Effector CD8-positive, alpha-beta T cell (primary cell): ENCODE data around the gene ST8SIA1.
"Not testable (repeated sequence)": the region's sequence is repeated elsewhere in the genome, so short reads cannot be mapped to it uniquely, and the experiment has no call there.

Experiments used
- DNase-seq: peaks from one replicate; lab custom pipeline; 2025; lab: John Stamatoyannopoulos, UW
- total RNA-seq, 4 experiments: gene quantifications; one replicate each; lab custom pipeline; 2026; lab: John Stamatoyannopoulos, UW

ST8SIA1 gene
- 19.4 to 43.8 (median 36.9) reads per million in 4 experiments for total RNA-seq

DNA sequence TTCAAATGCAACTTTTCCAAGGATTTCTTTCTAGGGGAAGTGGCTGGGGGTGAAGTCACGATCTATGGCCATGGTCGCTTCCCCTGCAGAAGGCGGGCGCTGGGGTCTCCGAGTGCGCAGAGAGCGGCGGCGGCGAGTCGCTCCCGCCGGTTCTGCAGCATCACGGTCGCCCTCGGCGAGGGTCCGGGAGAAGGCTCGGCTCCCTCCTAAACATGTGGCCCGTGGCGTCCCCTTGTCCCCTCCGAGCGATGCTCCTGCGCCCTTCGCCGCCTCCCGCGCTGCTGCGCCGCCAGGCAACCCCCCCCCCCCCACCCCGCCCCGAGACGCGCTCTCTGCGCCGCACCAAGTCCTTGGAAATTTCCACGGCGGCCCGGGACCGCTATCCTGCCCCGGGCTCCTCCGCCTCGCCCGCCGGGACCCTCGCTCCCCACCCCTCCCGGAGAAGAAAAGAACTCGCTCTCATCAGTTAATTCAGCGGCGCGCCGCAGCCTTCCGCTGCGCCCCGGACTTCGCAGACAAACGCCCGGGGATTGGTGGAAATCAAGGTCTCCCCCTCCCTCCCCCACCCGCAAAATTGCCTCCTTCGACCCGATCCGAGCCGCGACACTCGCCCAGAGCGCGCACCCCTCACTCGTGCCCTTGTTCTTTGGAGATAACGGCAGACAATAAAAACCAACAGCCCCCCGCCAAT, at the start of gene ST8SIA1:
Gene ST8SIA1, minus strand, starts transcription at position 298 of the 691 bp plus-strand sequence. CDS start 475 bp downstream, outside the sequence.
- DNase-seq, result no peak

- DNase-seq, result no peak
These were observed 45.5 kb upstream of the ST8SIA1 start for GRCh38 chr12:22380031-22380430.

- DNase-seq, result no peak
These were observed 43.4 kb upstream of the ST8SIA1 start for GRCh38 chr12:22377731-22378496.

DNA sequence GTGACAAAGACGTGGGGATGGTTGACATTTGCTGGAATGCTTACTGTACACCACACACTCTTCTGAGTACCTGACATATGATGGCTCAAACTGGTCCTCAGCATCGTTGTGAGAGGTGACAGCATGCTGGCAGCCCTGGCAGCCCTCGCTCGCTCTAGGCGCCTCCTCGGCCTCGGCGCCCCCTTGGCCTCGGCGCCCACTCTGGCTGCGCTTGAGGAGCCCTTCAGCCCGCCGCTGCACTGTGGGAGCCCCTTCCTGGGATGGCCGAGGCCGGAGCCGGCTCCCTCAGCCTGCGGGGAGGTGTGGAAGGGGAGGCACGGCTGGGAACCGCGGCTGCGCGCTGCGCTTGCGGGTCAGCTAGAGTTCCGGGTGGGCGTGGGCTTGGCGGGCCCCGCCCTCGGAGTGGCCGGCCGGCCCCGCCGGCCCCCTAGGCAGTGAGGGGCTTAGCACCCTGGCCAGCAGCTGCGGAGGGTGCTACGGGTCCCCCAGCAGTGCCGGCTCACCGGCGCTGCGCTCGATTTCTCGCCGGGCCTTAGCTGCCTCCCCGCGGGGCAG, 42.2 kb upstream of the ST8SIA1 start:
- not testable (repeated sequence) for DNase-seq

GRCh38 chr12:22374508-22374907, 40.0 kb upstream of the ST8SIA1 start:
- no peak for DNase-seq

DNA sequence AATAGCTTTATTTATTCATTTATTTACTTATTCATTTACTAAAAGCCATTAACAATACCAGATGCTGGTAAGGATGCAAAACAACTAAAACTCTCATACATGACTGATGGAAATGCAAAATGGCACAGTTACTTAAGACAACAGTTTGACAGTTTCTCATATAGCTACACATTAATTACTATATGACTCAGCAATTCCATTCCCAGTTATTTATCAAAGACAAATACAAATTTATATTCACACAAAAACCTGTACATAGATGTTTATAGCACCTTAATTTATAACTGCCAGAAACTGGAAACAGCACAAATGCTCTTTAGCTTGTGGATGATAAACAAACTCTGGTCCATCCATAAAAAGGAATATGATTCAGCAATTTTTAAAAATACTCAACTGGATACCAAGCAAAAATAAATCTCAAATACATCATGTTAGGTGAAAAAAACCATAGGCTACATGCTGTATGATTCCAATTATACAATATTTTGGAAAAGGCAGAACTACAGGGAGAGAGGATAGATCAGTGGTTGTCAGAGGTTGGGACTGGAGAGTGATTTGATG, 37.9 kb upstream of the ST8SIA1 start:
- DNase-seq, result no peak

DNA sequence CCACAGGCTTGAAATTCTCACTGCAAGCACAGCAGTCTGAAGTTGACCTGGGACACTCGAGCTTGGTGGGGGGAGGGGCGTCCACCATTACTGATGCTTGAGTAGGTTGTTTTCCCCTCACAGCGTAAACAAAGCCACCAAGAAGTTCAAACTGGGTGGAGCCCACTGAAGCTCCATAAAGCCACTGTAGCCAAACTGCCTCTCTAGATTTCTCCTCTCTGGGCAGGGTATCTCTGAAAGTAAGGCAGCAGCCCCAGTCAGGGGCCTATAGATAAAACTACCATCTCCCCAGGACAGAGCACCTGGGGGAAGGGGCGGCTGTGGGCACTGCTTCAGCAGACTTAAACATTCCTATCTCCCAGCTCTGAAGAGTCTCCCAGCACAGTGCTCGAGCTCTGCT, 31.7 kb upstream of the ST8SIA1 start:
- DNase-seq, result no peak

GRCh38 chr12:22361785-22362184, 27.3 kb upstream of the ST8SIA1 start:
- DNase-seq, result no peak

DNA sequence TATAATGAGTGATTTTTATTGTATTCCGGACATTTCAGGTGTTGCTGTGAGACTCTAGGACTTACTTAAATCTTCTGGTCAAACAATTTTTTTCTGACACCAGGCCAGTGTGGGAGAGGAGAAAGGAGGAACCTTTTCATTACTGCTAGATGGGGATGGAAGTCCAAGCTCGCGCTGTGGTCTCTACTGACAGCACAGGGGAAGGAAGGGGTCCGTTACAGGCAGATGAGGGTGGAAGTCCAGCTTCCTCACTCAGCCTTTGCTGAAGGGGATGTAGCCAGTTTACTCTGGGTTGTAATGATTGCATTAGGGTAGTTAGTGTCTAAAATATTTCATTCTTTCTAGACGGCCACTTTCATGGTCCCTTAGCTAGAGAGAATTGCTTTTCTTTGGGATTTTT, 26.3 kb upstream of the ST8SIA1 start:
- no peak for DNase-seq

DNA sequence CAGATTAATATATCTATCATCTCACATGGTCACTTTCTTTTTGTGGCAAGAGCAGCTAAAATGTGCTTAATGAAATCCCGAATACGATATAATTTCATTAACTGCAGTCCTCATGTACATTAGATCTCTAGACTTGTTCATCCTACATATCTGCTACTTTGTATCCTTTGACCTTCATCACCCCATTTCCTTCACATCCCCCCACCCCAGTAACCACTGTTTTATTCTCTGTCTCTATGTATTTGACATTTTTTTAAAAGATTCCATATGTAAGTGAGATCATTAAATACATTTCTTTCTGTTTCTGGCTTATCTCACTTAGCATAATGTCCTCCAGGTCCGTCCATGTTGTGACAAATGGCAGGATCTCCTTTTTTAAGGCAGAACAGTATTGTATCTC, 23.0 kb upstream of the ST8SIA1 start:
- no peak for DNase-seq

GRCh38 chr12:22356231-22356630, 21.7 kb upstream of the ST8SIA1 start:
- DNase-seq, result no peak

- DNase-seq, result no peak
These were observed 20.6 kb upstream of the ST8SIA1 start for GRCh38 chr12:22355011-22355580.

DNA sequence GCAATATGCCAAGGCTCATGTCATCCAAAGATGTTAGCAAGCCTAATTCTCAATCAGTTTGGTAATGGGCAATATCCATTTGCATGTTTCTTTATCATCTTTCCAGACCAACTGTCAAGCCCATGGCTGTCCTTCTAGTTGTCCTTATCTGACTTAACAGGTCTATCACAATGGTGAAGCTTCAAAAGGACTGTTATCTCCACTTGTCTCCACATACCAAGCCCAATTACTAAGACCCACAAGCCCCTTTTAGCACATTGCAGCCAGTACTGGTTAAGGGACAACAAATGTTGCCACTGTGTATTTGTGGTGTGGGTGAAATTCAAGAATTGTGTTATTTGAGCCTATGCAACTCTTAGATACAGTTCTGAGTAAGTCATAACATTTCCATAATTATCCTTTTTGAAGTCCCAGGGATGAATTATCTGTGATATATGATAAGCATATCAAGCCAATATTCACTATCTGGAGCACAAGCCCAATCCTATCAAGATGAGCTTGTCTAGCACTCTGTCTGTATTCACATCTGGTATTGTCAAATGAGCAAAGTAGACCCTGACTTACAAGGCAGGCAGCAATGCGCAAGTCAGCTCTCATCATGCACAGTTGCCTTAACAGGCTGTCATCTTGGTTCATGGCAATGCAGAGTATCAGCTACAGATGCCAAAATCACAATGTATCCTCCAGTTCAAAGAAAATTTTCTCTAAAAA, 19.3 kb upstream of the ST8SIA1 start:
- no peak for DNase-seq

DNA sequence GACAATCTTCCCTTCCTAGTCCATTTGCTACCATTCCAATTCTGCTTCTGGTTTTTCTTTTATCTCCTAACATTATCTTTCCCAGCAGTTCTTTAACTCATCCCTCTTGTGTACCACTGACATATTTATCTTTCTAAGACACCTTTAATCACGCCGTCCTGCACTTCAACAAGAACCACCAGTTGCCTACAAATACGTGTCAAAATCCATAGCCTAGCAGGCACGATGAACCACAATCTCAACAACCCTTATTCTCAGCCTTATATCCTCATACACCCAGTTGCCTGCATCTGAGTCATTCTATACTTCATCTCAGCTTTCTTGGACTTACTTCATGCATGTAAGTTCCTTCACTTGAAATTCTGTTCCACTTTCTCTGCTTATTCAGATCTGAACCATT, 16.4 kb upstream of the ST8SIA1 start:
- DNase-seq, result no peak

DNA sequence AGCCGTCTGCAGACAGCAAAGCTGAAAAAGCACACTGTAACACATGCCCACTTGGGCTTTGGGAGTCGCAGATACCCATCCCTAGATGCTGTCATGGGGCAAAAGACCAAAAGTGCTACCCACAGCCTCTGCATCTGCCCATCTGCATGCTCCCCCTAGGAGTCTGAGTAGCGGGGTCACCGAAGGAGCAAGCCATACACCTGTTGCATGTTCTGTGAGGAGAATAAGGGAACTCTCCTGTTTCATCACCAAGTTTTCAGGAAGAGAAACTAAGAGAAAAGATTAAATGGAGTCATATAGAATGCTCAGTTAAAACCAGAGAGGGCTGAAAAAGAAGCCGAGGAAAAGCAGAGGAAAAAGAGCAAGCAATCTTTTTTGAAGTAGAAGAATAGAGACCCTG, 13.7 kb upstream of the ST8SIA1 start:
- no peak for DNase-seq

- DNase-seq, result no peak
These were observed 5.6 kb upstream of the ST8SIA1 start for GRCh38 chr12:22340143-22340542.

DNA sequence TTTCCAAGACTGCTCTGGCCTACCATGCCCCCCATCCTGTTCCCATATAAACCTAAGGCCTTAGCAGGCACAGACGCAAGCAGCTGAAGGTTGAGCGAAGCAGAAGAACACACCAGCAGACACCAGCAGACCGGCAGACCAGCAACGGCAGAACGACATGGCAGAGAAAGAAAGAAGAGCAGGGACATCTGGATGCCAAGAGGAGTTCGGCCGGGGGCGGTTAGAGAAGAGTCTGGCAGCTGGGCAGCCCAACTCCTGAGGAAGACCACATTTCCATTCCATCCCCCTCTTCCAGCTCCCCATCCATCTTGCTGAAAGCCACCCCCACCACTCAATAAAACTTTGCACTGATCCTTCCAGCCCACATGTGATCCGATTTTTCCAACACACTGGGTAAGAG, 5.2 kb upstream of the ST8SIA1 start:
- DNase-seq, result no peak

GRCh38 chr12:22335794-22336166, 1.3 kb upstream of the ST8SIA1 start:
- no peak for DNase-seq

DNA sequence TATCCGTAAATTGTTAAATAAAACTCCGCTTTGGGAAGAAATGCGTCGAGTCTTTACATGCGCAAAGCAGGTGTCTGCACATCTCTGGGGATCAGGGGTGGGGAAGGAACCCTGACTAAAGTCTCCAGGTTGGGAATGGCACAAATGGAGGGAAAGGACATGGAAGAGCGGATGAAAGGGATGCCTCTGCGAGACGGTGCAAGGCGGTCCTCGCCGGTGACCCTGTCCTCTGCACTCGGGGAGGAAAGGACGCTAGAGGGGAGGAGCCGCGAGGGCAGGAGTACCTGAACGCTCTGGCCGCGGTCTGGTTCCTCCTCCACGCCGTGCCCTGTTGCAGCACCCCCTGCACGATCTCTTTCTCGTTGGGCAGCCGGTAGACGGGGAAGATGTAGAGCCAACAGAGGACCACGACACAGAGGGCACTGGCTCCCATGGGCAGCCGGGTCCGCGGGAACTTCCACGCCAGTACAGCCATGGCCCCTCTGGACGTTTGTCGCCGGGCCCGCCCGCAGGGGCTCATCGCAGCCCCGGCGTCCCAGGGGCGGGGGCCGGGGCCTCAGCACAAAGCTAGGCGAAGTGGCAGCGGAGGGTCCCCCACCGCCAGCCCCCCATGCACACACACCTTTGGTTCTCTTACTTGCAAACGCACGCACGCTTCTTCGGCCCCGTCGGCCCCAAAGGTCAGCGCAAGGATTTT, 646 bp downstream of the ST8SIA1 start:
- no peak for DNase-seq

DNA sequence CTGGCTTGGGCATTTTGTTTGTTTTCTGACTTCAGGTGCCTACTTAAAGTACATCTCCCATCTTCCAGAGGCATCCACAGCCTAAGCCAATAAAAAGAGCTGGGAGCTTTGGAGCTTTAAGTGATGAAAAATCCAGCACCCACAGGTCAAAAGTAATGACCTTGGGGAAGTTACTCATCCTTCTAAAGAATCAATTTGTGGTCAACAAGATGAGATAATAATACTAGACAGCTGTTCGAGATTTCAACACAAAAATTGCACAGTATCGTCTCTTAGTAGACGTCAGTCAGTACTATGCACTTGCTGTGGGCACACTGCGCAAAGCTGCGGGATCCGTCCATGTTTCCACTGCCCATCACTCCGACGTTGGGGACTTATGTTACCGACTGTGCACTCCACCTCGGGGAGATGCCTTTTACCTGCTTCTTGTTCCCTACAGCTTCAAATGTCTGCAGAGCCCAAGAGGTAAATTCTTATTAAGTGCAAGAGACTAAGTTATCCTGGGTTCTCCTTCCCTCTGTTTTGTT, 1.3 kb downstream of the ST8SIA1 start:
- DNase-seq, result no peak

DNA sequence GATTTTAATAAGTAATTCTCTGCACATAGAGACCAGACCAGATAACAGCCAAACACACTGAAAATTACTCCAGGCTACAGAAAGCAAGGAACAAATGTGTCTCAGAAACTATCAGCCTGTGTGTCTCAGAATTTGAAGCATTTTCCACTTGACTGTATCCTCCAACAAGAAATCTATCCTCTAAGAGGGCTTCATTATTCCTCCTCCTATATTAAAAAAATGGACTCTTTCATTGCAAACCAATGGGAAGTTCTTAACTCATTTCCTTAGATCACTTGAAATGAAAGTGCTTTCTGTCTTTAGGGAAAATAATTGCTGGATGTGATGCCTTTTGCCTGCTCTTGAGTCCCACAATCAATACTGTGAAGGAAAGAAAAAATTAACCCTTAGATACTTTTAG, 2.3 kb downstream of the ST8SIA1 start:
- DNase-seq, result no peak
